HUES64 (cell line): ENCODE measurements around the gene TPR.

Experiments used
- H3K27ac ChIP-seq: 2 replicates; pipeline ENCODE4 v1.7.0; 2013; ENCODE audit warnings: low read depth, low read length, inconsistent platforms
- H3K27me3 ChIP-seq: 2 replicates; pipeline ENCODE4 v1.6.1; 2013; ENCODE audit warnings: mild to moderate bottlenecking, low read length; ENCODE audit not compliant: insufficient read depth
- H3K36me3 ChIP-seq: 2 replicates; pipeline ENCODE4 v1.6.1; 2013; ENCODE audit warnings: mild to moderate bottlenecking, low read length; ENCODE audit not compliant: insufficient read depth
- H3K4me1 ChIP-seq: 2 replicates; pipeline ENCODE4 v1.6.1; 2013; ENCODE audit warnings: mild to moderate bottlenecking, low read length, moderate library complexity; ENCODE audit not compliant: insufficient read depth
- H3K4me3 ChIP-seq: 2 replicates; pipeline ENCODE4 v1.5.1; 2013; ENCODE audit warnings: mild to moderate bottlenecking, low read length, moderate library complexity
- H3K9ac ChIP-seq: 2 replicates; pipeline ENCODE4 v1.6.1; 2013; ENCODE audit warnings: mild to moderate bottlenecking, low read depth, low read length
- H3K9me3 ChIP-seq: 2 replicates; pipeline ENCODE4 v1.6.1; 2013; ENCODE audit warnings: low read depth, low read length; ENCODE audit not compliant: insufficient read depth
- WGBS: fragments of 150-250, 120-280 bp; methylation state at CpG from one replicate; pipeline ENCODE4 v1.1.7; 2013; ENCODE audit warnings: missing lambda C conversion rate; 5-methylcytosine and 5-hydroxymethylcytosine counted together

Gene TPR

DNA sequence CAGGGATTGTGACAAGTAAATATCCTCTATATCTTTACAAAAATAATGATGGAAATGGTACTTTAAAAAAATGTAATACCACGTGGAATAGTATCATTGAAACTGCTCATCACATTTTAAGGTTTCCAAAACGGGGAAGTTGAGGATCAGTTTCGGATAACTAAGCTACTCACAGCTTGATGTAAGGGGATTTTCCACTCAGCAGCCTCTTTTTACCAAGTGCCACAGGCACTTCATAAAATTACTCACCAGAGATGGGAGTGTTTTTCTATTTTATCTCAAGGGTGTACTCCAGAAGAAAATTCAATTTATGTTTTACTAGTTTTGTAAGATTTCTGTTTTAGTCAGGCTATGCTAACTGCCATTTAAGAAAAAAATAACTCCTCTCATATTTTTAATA, 91.7 kb downstream of the TPR start:
- Histone ChIP-seq H3K4me1 (no peaks in the 10 kb centered on the region), H3K9ac (no peak overlapping the region), H3K27ac (no peak overlapping the region)

DNA sequence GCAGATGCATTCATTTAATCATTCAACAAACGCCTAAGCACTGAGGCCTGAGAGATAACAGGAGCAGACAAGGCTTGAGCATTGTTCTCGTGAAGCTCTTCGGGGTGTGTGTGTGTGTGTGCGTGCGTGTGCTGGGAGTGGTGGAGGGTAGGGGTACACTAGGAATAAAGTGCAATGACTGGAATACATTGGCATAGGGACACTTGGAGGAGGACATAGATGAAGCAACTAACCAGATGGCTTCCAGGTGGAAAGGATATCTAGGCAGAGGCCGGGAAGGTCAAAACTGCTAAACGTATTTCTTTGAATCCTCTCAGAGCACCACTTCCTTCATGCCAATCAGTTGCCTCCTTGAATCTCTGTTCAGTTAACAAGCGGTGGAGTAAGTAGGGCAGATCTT, 92.6 kb downstream of the TPR start:
- no peak overlapping the region for H3K9ac ChIP-seq
- H3K36me3 ChIP-seq = no peaks in the 10 kb centered on the region
- no peak overlapping the region for H3K4me3 ChIP-seq
- H3K27ac ChIP-seq = no peak overlapping the region
- no peaks in the 10 kb centered on the region for H3K9me3 ChIP-seq
- 90% methylated on average over 8 of the region's 8 CpGs for WGBS
- H3K4me1 ChIP-seq = no peaks in the 10 kb centered on the region
- no peaks in the 10 kb centered on the region for H3K27me3 ChIP-seq

More for the DNA sequence above, 91.7 kb downstream of the TPR start:
- 96% methylated on average over 3 of the region's 3 CpGs for WGBS
- Histone ChIP-seq H3K27me3 (no peaks in the 10 kb centered on the region), H3K36me3 (no peaks in the 10 kb centered on the region), H3K4me3 (no peak overlapping the region), H3K9me3 (no peaks in the 10 kb centered on the region)

DNA sequence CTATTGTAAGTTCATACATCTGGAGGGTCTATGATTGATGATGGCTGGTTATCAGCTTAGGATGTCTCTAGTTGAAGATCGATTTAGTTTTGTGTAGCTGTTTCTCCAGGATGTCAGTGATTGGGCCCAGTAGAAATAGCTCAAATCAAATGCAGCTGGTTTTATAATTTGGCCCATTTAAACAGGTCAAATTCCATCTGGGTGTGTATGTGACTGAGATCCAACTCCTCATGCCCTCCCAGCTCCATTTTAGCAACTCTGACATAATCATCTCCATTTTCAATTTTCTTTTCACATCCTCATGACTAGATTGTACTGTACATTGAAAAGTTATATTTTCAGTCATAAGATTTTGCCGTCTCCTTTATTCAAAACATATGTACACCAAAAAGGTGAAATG, 99.2 kb downstream of the TPR start:
- no peak overlapping the region for H3K9ac ChIP-seq
- H3K4me1 ChIP-seq = no peaks in the 10 kb centered on the region
- H3K36me3 ChIP-seq = no peaks in the 10 kb centered on the region
- H3K4me3 ChIP-seq = no peak overlapping the region
- WGBS = 93% methylated on average over 1 of the region's 2 CpGs
- H3K27me3 ChIP-seq = no peaks in the 10 kb centered on the region
- H3K27ac ChIP-seq = no peak overlapping the region
- H3K9me3 ChIP-seq = no peaks in the 10 kb centered on the region

DNA sequence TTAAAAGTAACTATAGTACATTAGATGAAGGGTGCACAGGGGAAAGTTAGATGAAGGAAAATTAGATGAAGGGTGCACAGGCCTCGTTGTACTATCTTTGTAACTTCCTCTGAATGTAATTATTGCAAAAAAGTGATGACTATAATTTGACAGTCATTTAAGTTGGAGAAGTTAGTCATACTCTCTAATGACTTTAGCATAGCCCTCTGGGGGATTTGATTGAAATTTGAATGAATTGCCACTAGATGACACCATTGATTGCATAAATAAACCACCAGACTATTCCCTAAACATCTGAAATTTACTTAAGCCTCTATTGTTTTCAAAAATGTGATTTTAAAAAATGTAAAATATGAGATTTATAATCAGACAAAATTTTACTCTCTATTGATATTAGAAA, 102.6 kb downstream of the TPR start:
- H3K9ac ChIP-seq = no peak overlapping the region
- H3K4me1 ChIP-seq = no peaks in the 10 kb centered on the region
- no peak overlapping the region for H3K27ac ChIP-seq
- no peaks in the 10 kb centered on the region for H3K27me3 ChIP-seq
- H3K4me3 ChIP-seq = no peak overlapping the region
- no peaks in the 10 kb centered on the region for H3K9me3 ChIP-seq
- H3K36me3 ChIP-seq = no peaks in the 10 kb centered on the region
- 100% methylated on average over 1 of the region's 1 CpG for WGBS

DNA sequence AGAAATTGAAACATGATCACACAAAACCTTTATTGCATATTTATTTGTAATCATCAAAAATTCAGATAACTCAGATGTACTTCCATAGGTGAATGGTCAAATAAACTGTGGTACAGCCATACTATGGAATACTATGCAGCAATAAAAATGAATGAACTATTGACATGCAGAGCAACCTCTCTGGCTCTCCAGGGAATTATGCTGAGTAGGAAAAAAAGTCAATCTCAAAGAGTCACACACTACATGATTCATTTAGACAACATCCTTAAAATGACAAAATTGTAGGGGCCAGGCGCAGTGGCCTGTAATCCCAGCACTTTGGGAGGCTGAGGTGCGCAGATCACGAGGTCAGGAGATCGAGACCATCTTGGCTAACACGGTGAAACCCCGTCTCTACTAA, 104.0 kb downstream of the TPR start:
- Histone ChIP-seq H3K9ac (no peak overlapping the region), H3K9me3 (no peaks in the 10 kb centered on the region), H3K27me3 (no peaks in the 10 kb centered on the region), H3K27ac (no peak overlapping the region), H3K4me1 (no peaks in the 10 kb centered on the region), H3K4me3 (no peak overlapping the region), H3K36me3 (no peaks in the 10 kb centered on the region)
- WGBS = 96% methylated on average over 6 of the region's 6 CpGs
